NCI-H1436 (cell line): Measurements from ENCODE around the gene ZNF652.
"Not testable (repeated sequence)": the region's sequence is repeated elsewhere in the genome, so short reads cannot be mapped to it uniquely, and the experiment has no call there.

Source experiments
- DNase-seq: peaks from one replicate; lab custom pipeline; 2025; lab: John Stamatoyannopoulos, UW

The ZNF652 gene

DNA sequence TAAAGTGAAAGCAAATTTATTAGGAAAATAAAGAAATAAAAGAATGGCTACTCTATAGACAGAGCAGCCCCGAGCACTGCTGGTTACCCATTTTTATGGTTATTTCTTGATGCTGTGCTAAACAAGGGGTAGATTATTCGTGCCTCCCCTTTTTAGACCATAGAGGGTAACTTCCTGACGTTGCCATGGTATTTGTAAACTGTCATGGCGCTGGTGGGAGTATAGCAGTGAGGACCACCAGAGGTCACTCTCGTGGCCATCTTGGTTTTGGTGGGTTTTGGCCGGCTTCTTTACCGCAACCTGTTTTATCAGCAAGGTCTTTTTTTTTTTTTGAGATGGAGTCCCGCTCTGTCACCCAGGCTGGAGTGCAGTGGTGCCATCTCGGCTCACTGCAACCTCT lies 100.5 kb downstream of the ZNF652 start:
- not testable (repeated sequence) for DNase-seq

DNA sequence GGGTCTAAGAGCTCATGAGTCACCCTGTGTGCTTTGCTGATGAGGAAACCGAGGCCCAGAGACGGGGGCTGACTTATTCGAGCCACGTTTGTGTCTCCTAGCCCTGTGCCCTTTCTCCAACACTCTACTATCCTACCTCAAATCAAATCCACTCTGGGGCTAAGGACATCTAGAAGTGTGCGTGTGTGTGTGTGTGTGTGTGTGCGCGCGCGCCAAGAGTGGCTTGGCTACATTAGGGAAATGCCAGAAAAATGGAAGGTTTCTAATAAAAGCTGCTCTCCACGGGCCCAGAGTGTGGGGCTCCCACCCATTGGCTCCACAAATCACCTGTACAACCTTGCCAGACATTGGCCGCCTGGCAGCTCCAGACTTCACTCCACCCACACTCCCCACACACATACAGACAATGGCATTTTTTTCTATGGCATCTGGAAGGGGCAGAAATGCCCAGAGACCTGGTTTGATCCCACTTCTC lies 101.2 kb downstream of the ZNF652 start:
- DNase-seq: no peak

DNA sequence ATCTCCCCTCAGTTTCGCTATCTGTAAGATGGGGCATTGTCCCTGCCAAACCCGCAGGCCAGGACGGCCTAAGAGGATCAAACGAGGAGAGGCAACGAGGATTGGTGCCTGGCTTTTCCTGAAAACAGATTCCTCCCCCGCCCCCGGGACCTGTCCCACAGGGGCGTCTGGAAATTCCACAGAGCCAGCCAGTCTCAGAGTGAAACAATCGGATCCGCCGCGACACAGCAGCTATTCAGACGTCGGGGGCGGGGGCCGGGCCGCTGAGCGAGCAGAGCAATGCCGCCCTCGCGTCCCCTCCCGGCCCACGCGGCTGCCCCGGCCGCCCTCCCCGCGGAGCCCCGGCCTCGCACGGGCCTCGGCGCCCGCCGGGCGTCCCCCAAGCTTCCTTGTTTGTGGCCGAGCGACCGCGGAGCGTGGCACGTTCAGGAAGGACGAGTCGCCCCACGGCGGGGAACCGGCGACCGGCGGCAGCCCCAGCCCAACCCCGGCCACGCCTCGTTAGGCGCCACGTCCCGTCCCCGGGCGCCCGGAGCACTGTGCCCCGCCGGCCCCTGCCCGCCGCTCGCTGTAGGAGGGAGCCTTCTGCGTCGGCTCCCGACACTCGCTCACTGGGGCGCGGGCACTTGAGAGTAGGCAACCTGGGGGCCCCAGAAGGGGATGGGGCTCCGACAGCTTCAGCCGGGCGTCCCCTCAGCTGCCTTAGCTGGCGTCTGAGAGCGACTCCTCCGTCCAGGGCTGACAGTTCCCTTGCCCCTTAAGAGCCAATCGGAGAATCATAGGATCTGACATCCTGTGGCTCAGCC lies 101.8 kb downstream of the ZNF652 start:
- DNase-seq: no peak

- no peak for DNase-seq
These were observed 102.4 kb downstream of the ZNF652 start for GRCh38 chr17:49259663-49260010.

GRCh38 chr17:49258394-49258793 lies 103.7 kb downstream of the ZNF652 start:
- no peak for DNase-seq

DNA sequence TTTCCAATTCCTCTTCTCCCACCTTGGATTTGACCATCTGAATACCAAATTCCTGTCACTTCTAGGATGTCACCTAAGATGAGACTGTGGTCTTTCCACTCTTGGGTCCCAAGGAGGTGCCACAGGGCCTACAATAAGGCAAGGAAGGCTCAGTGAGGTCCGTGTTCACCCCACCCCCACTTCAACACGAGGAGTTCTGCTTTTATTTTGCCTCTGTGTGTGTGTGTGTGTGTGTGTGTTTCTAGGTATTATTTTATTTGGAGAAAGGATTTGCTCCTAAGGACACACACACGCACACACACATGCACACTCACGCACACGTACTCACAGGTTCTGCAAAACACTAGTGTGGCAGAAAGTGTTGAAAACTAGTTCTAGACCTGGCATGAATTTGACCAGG lies 106.9 kb downstream of the ZNF652 start:
- DNase-seq: no peak

- DNase-seq: no peak
These were observed 108.0 kb downstream of the ZNF652 start for GRCh38 chr17:49254066-49254465.

- no peak for DNase-seq
These were observed 109.8 kb downstream of the ZNF652 start for GRCh38 chr17:49252148-49252695.

- DNase-seq: no peak
These were observed 112.0 kb downstream of the ZNF652 start for GRCh38 chr17:49249890-49250522.

- no peak for DNase-seq
These were observed 112.7 kb downstream of the ZNF652 start for GRCh38 chr17:49249292-49249794.

DNA sequence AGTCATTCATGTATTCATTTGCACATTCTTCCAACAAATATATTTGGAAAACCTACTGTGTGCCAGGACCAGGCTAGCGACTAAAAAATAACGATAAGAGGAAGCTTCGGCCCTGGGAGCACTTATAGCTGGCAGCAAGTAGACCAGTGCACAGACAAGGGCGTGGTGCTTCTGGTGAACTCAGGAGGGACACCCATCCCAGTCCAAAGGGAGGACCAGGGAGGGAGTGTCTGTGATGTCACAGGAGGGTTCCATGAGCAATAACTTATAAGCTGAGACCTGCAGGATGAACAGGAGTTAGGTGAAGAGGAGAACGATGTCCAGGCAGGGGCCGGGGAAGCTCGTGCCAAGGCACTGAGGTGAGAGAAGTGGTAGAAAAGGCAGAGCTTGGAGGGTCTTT lies 114.1 kb downstream of the ZNF652 start:
- DNase-seq: no peak

- no peak for DNase-seq
These were observed 117.2 kb downstream of the ZNF652 start for GRCh38 chr17:49244839-49245238.
